Glutamatergic neuron (in vitro differentiated cells): ENCODE results near the gene ANKRD2. TPM values are rescaled to one million over a fixed set of nuclear protein-coding genes. Genes with fewer than 3 reads are reported as not detected.
"Not testable (repeated sequence)": the region's sequence is repeated elsewhere in the genome, so short reads cannot be mapped to it uniquely, and the experiment has no call there.

Source experiments
- DNase-seq: peaks from one replicate; pipeline ENCODE4 v3.0.0; 2022
- H3K27ac Mint-ChIP-seq: one replicate; pipeline ENCODE4 v1.8.0; 2020; ENCODE audit warnings: mild to moderate bottlenecking, mixed read lengths, inconsistent platforms; ENCODE audit not compliant: unreplicated experiment
- H3K27me3 Mint-ChIP-seq: one replicate; pipeline ENCODE4 v1.8.0; 2020; ENCODE audit warnings: mild to moderate bottlenecking, moderate library complexity, mixed read lengths, inconsistent platforms; ENCODE audit not compliant: unreplicated experiment
- H3K36me3 Mint-ChIP-seq: one replicate; pipeline ENCODE4 v1.8.0; 2020; ENCODE audit warnings: mild to moderate bottlenecking, mixed read lengths, inconsistent platforms; ENCODE audit not compliant: unreplicated experiment
- H3K4me1 Mint-ChIP-seq: one replicate; pipeline ENCODE4 v1.8.0; 2020; ENCODE audit warnings: mild to moderate bottlenecking, low read depth, mixed read lengths, inconsistent platforms; ENCODE audit not compliant: unreplicated experiment
- H3K4me3 Mint-ChIP-seq: one replicate; pipeline ENCODE4 v1.8.0; 2020; ENCODE audit warnings: mild to moderate bottlenecking, mixed read lengths, inconsistent platforms; ENCODE audit not compliant: unreplicated experiment
- H3K9me3 Mint-ChIP-seq: one replicate; pipeline ENCODE4 v1.8.0; 2020; ENCODE audit warnings: mild to moderate bottlenecking, moderate library complexity, mixed read lengths, inconsistent platforms; ENCODE audit not compliant: unreplicated experiment
- CTCF ChIP-seq: fragments of 200-600 bp; sonication (generic); IDR thresholded peaks from one replicate; pipeline ENCODE4 v1.5.0; 2021; ENCODE audit not compliant: partially characterized antibody, unreplicated experiment
- long read RNA-seq: library from polyadenylated mRNA; unstranded; transcript quantifications from one replicate; pipeline ENCODE4 v2.0.0, GENCODE V29; 2020; ENCODE audit not compliant: unreplicated experiment
- total RNA-seq: library from RNA; stranded (reverse); fragmentation: NEBNext Ultra II Directional; extraction: Animal tissue kit (Norgen Biotek cat#: 25700); gene quantifications from one replicate; pipeline ENCODE4 v1.2.1, GENCODE V29; 2021; ENCODE audit not compliant: unreplicated experiment

The ANKRD2 gene, protein sequence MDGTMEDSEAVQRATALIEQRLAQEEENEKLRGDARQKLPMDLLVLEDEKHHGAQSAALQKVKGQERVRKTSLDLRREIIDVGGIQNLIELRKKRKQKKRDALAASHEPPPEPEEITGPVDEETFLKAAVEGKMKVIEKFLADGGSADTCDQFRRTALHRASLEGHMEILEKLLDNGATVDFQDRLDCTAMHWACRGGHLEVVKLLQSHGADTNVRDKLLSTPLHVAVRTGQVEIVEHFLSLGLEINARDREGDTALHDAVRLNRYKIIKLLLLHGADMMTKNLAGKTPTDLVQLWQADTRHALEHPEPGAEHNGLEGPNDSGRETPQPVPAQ
- not detected for total RNA-seq
- long read RNA-seq, result 0 reads

DNA sequence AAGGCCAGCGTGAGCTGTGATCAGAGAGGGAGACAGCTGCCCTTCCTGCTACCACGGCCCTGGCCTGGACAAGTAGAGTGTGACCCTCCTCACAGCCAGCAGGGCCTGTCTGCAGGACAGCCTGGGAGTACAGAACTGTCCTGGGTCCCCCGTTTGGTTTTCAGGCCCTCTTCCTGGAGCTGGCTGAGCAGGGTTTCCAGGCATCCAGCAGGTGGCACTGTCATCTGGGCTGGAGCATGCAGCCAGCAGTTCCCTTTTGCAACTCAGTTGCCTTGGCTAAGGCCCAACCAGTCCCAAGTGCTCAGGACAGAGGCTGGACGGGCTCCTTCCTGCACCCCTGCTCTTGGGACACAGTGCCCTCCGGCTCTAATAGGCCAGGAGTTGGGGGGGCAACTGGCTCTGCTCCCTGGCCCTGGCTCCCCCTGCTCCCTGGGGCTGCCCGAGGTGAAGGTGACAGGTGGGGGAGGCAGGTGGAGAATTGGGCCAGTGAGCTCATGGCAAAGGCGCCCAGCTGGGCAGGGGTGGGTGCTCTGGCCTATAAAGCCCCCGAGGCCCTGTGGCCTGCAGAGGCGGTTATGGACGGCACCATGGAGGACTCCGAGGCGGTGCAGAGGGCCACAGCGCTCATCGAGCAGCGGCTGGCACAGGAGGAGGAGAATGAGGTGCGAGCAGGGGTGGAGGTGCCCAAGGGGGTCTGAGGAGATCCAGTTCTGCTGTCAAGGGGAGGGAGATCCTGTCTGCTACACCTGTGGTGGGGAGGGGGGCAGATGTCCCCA is at the start of gene ANKRD2:
Gene ANKRD2, plus strand, starts transcription at position 566 of the 776 bp plus-strand sequence. Its CDS starts 10 bp downstream, at position 576.
- peak; percentile 82 for DNase-seq
- peaks cover 3% of the 10 kb centered on the region for H3K9me3 Mint-ChIP-seq
- H3K27ac Mint-ChIP-seq, result no peak within 1 kb of the TSS
- H3K27me3 Mint-ChIP-seq, result peaks cover 15% of the 10 kb centered on the region
- no peak within 1 kb of the TSS for H3K4me3 Mint-ChIP-seq
- H3K36me3 Mint-ChIP-seq, result no peaks in the 10 kb centered on the region
- peaks cover 5% of the 10 kb centered on the region for H3K4me1 Mint-ChIP-seq
- TF ChIP-seq CTCF, result peak; percentile 82

DNA sequence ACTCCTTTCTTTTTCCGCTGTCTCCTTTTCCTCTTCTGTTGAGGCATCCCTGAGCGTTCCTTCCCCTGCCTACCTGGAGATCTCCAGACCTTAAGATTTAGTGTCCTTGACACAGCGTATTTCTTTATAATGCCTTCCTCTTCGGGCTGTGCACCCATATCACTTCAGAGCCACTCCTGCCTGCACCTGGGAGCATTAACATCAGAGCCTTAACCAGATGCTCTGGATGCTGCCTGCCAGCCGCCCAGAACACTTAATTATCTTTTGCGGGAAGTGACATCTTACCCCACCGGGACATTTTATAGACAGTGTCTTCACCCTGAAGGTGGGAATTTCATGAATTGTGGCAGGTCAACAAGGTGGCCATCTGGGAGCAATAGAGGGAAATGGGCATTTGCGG is 49.6 kb upstream of the ANKRD2 start:
- Mint-ChIP-seq H3K27me3 (no peaks in the 10 kb centered on the region), H3K36me3 (no peaks in the 10 kb centered on the region), H3K27ac (peak overlapping the region; percentile 5)

DNA sequence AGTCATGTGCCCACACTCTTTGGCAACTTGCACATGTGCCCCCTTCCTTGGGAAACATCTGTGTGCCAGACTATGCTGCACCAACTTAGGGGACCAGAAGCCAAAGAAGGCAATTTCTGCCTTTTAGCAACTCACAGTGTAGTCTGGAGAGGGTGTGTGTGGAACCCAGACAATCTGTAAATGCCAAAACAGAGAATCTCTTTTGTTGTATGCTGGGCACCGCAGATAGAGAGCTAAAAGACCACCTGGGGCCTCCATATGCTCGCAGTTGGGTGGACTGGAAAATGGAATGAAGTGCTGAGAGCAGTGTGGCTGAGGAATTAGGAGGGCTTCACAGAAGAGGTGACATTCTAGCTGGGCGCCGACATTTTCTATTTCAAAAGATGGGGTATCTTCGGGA is 47.5 kb upstream of the ANKRD2 start:
- peaks cover 5% of the 10 kb centered on the region for H3K36me3 Mint-ChIP-seq
- no peak overlapping the region for H3K27ac Mint-ChIP-seq
- H3K4me1 Mint-ChIP-seq, result peaks cover 9% of the 10 kb centered on the region
- peaks cover 6% of the 10 kb centered on the region for H3K9me3 Mint-ChIP-seq
- no peak for TF ChIP-seq CTCF
- H3K27me3 Mint-ChIP-seq, result peaks cover 3% of the 10 kb centered on the region
- no peak for DNase-seq
- no peak overlapping the region for H3K4me3 Mint-ChIP-seq

More for the DNA sequence above, 49.6 kb upstream of the ANKRD2 start:
- Mint-ChIP-seq H3K9me3 (peaks cover 2% of the 10 kb centered on the region), H3K4me1 (peaks cover 24% of the 10 kb centered on the region), H3K4me3 (no peak overlapping the region)
- DNase-seq, result no peak
- no peak for TF ChIP-seq CTCF

DNA sequence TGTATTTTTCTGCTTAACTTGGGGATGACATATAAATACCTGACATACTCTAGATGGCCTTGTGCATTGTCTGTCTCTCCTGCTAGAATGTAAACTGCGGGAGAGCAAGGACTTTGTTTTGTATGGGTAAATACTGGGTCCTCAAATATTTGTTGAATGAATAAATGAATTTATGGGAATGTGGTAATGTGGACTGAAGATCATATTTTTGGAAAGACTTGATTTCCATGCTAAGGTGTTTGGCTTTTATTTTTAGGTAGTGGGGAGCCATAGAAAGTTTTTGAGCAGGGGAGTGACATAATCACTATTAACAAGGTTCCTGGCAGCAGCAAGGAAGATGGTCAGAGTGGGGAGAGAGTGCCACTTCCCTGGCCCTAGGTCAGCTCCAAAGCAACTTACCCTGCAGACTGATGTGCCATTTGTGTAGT is 46.9 kb upstream of the ANKRD2 start:
- no peak for DNase-seq
- Mint-ChIP-seq H3K27ac (no peak overlapping the region), H3K27me3 (peaks cover 3% of the 10 kb centered on the region), H3K4me3 (no peak overlapping the region), H3K36me3 (peaks cover 6% of the 10 kb centered on the region), H3K4me1 (peaks cover 5% of the 10 kb centered on the region), H3K9me3 (peaks cover 4% of the 10 kb centered on the region)
- no peak for TF ChIP-seq CTCF

DNA sequence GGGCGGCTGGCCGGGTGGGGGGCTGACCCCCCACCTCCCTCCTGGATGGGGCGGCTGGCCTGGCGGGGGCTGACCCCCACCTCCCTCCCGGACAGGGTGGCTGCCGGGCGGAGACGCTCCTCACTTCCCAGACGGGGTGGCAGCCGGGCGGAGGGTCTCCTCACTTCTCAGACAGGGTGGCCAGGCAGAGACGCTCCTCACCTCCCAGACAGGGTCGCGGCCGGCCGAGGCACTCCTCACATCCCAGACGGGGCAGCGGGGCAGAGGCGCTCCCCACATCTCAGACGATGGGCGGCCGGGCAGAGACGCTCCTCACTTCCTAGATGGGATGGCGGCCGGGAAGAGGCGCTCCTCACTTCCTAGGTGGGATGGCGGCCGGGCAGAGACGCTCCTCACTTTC is 43.7 kb upstream of the ANKRD2 start:
- not testable (repeated sequence) for H3K9me3 Mint-ChIP-seq, H3K4me1 Mint-ChIP-seq, DNase-seq, H3K36me3 Mint-ChIP-seq, H3K4me3 Mint-ChIP-seq, H3K27me3 Mint-ChIP-seq, H3K27ac Mint-ChIP-seq
